Measurements from ENCODE around the gene ZDHHC13.

- TF ChIP-seq MXI1 (IDR thresholded peaks at IDR 0.05; ENCODE audit: low read depth, low read length) (no peak), SIN3A (IDR thresholded peaks at IDR 0.05; ENCODE audit: borderline replicate concordance, low read depth, low read length) (no peak), POLR2AphosphoS5 (IDR thresholded peaks at IDR 0.05; ENCODE audit: low read depth, low read length) (no peak)
Measured at GRCh38 chr11:19084661-19085315, 32.2 kb upstream of the ZDHHC13 start.
